SU-DHL-6 (cell line): ENCODE measurements around the gene UFD1.

Experiments
- CTCF ChIP-seq: fragments of 200-600 bp; sonication (generic); IDR thresholded peaks from one replicate; pipeline ENCODE4 v1.5.1; 2017; ENCODE audit warnings: antibody characterized with exemption, mild to moderate bottlenecking, low read length, moderate library complexity; ENCODE audit not compliant: insufficient read depth, poor library complexity, severe bottlenecking
- EZH2phosphoT487 ChIP-seq: fragments of 200-600 bp; sonication (generic), shearing (Covaris generic); conservative IDR thresholded peaks from 2 replicates; pipeline ENCODE4 v1.6.1; 2018; ENCODE audit warnings: mild to moderate bottlenecking, antibody characterized with exemption, low read length, moderate library complexity, mixed read lengths

- TF ChIP-seq CTCF (no peak), EZH2phosphoT487 (no peak)
Measured at GRCh38 chr22:19464546-19464945, 14.4 kb downstream of the UFD1 start.
